ENCODE data around the gene TUBAL3.

DNA sequence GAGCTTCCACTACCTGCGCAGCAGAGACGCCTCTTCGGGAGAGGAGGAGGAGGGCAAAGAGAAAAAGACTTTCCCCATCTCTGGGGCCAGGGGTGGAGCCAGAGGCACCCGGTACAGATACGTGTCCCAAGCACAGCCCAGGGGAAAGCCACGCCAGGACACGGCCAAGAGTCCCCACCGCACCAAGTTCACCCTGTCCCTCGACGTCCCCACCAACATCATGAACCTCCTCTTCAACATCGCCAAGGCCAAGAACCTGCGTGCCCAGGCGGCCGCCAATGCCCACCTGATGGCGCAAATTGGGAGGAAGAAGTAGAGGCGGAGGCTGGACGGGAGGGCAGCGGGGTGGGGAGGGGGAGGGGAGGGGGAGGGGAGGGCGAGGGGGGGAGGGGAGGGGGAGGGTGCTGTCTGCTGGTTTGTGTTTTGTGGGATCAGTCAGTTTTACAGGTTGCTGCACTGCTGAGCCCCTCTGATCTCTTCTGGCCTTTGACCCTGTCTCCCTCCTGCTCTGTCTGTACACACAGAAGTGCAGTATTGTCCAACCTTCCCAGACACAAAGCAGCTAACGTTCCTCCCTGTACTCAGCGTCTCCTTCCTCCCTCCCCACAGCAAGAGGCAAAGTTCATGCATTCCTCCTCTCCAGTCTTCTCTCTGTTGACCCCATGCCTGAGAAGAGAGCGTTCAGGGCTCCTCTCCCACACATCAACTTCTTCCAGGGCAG lies 30.6 kb downstream of the TUBAL3 start:
- TF ChIP-seq, protein P1, sequence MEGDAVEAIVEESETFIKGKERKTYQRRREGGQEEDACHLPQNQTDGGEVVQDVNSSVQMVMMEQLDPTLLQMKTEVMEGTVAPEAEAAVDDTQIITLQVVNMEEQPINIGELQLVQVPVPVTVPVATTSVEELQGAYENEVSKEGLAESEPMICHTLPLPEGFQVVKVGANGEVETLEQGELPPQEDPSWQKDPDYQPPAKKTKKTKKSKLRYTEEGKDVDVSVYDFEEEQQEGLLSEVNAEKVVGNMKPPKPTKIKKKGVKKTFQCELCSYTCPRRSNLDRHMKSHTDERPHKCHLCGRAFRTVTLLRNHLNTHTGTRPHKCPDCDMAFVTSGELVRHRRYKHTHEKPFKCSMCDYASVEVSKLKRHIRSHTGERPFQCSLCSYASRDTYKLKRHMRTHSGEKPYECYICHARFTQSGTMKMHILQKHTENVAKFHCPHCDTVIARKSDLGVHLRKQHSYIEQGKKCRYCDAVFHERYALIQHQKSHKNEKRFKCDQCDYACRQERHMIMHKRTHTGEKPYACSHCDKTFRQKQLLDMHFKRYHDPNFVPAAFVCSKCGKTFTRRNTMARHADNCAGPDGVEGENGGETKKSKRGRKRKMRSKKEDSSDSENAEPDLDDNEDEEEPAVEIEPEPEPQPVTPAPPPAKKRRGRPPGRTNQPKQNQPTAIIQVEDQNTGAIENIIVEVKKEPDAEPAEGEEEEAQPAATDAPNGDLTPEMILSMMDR (optimal IDR thresholded peaks at IDR 0.05 in 1 of 3, IDR thresholded peaks at IDR 0.05 in 1 of 3, conservative IDR thresholded peaks at IDR 0.05 in 1 of 3; ENCODE audit: extremely low read depth in 1 of 3, insufficient read depth in 2 of 3, low read length in 3 of 3), result no peak
- no peak for TF ChIP-seq EZH2 (IDR thresholded peaks at IDR 0.05; ENCODE audit: low read length)
